GM12878 (cell line): ENCODE results near the gene BANP. TPM values are rescaled to one million over a fixed set of nuclear protein-coding genes. Genes with fewer than 3 reads are reported as not detected.

ENCODE experiments used
- ATAC-seq: fragments of 200-7000 bp; cut with Tn5 transposase; 3 replicates; pipeline ENCODE4 v1.9.1; 2020; ENCODE audit warnings: mild to moderate bottlenecking, moderate library complexity
- BruUV-seq: library from RNA; stranded (reverse); fragments of 400-500 nt; replicated peaks from 2 replicates; lab custom pipeline; 2021; lab: Mats Ljungman, UMichigan
- CTCF ChIA-PET: fragments of 300-600 bp; sonication (Branson Sonifier 250); formaldehyde crosslinking; extraction: SDS; loops from one replicate; lab custom pipeline; 2021; ENCODE audit warnings: inconsistent platforms; lab: Yijun Ruan, JAX
- POLR2A ChIA-PET: fragments of 350-600 bp; formaldehyde crosslinking; extraction: SDS; loops from one replicate; lab custom pipeline; 2021; ENCODE audit warnings: inconsistent platforms; lab: Charles Lee
- RAD21 ChIA-PET: fragments of 300-600 bp; sonication (Branson Sonifier 250); formaldehyde crosslinking; loops from one replicate; lab custom pipeline; 2023; ENCODE audit warnings: antibody characterized with exemption; ENCODE audit not compliant: unreplicated experiment; lab: Charles Lee
- SMC1A ChIA-PET: fragments of 300-600 bp; sonication (Branson Sonifier 250); formaldehyde crosslinking; loops from one replicate; lab custom pipeline; 2023; ENCODE audit not compliant: unreplicated experiment, uncharacterized antibody; lab: Charles Lee
- DNase-seq: peaks from one replicate; pipeline ENCODE4 v3.0.0-alpha.2; 2011; ENCODE audit warnings: low read depth, low spot score
- FAIRE-seq: peaks from 3 replicates; lab custom pipeline; 2011; peaks lifted over from hg19 to GRCh38; lab: Jason Lieb, UNC
- H2AFZ ChIP-seq: 2 replicates; pipeline ENCODE4 v1.6.0; 2011; ENCODE audit warnings: low read depth, low read length, control low read depth; ENCODE audit not compliant: control insufficient read depth
- H3K27ac ChIP-seq: 2 replicates; pipeline ENCODE4 v1.5.1; 2011; ENCODE audit warnings: control low read depth; ENCODE audit not compliant: control insufficient read depth, insufficient read depth
- H3K27me3 ChIP-seq, 2 experiments: replicated peaks in 1 of 2; 2 replicates each; pipeline versions ENCODE4 v1.6.0 to v1.6.1; 2011; ENCODE audit warnings: low read length in 1 of 2; ENCODE audit not compliant: control insufficient read depth in 2 of 2, insufficient read depth in 2 of 2
- H3K36me3 ChIP-seq, 2 experiments: 2 replicates each; pipeline ENCODE4 v1.5.1; 2011; ENCODE audit warnings: low read length in 1 of 2; ENCODE audit not compliant: control insufficient read depth in 2 of 2, insufficient read depth in 2 of 2
- H3K4me1 ChIP-seq: 2 replicates; pipeline ENCODE4 v1.6.1; 2011; ENCODE audit warnings: mild to moderate bottlenecking, low read length, moderate library complexity, mixed read lengths; ENCODE audit not compliant: control insufficient read depth, insufficient read depth
- H3K4me2 ChIP-seq: 2 replicates; pipeline ENCODE4 v1.6.0; 2011; ENCODE audit warnings: control low read depth; ENCODE audit not compliant: control insufficient read depth, insufficient read depth
- H3K4me3 ChIP-seq: fragments of 200-600 bp; sonication (generic); 2 replicates; pipeline ENCODE4 v1.5.1; 2016
- H3K79me2 ChIP-seq: 2 replicates; pipeline ENCODE4 v1.6.0; 2011; ENCODE audit warnings: low read length; ENCODE audit not compliant: control insufficient read depth, insufficient read depth
- H3K9ac ChIP-seq: 2 replicates; pipeline ENCODE4 v1.8.0; 2011; ENCODE audit warnings: low read length, control low read depth, mixed read lengths; ENCODE audit not compliant: control insufficient read depth, insufficient read depth
- H3K9me3 ChIP-seq: replicated peaks from 3 replicates; pipeline ENCODE4 v1.5.1; 2011; ENCODE audit warnings: mild to moderate bottlenecking, low read length; ENCODE audit not compliant: control insufficient read depth, insufficient read depth
- H4K20me1 ChIP-seq: 2 replicates; pipeline ENCODE4 v1.6.0; 2011; ENCODE audit not compliant: control insufficient read depth, insufficient read depth
- HCFC1 ChIP-seq: fragments of 150-350 bp; IDR thresholded peaks from 2 replicates; pipeline ENCODE4 v1.6.1; 2014; ENCODE audit warnings: low read length
- IKZF1 ChIP-seq: fragments of 450-650 bp; conservative IDR thresholded peaks from 2 replicates; pipeline ENCODE4 v1.6.1; 2017; ENCODE audit warnings: antibody characterized with exemption, mild to moderate bottlenecking
- IRF4 ChIP-seq: IDR thresholded peaks from 2 replicates; pipeline ENCODE4 v1.6.1; 2011; ENCODE audit warnings: low read depth, low read length
- PML ChIP-seq: IDR thresholded peaks from 2 replicates; pipeline ENCODE4 v1.6.1; 2012; ENCODE audit warnings: low read length, inconsistent platforms
- POLR2A ChIP-seq: IDR thresholded peaks from 2 replicates; pipeline ENCODE4 v1.6.1; 2011; ENCODE audit warnings: low read depth, mild to moderate bottlenecking, low read length
- RELB ChIP-seq: fragments of 450-650 bp; IDR thresholded peaks from 2 replicates; pipeline ENCODE4 v1.6.1; 2017; ENCODE audit warnings: low read depth, mild to moderate bottlenecking, moderate library complexity
- SIX5 ChIP-seq: IDR thresholded peaks from 2 replicates; pipeline ENCODE4 v1.6.1; 2011; ENCODE audit warnings: mild to moderate bottlenecking, low read depth, low read length, moderate library complexity; ENCODE audit not compliant: severe bottlenecking
- SKIL ChIP-seq: fragments of 450-650 bp; IDR thresholded peaks from 2 replicates; pipeline ENCODE4 v1.6.1; 2017; ENCODE audit warnings: mild to moderate bottlenecking, low read depth, inconsistent platforms; ENCODE audit not compliant: poor library complexity, severe bottlenecking
- SUPT20H ChIP-seq: IDR thresholded peaks from 2 replicates; pipeline ENCODE4 v1.6.1; 2011; ENCODE audit warnings: low read depth, mild to moderate bottlenecking, low read length, moderate library complexity, borderline replicate concordance; ENCODE audit not compliant: control insufficient read depth
- WGBS: methylation state at CpG from one replicate; pipeline ENCODE4 v1.1.6; 2016; ENCODE audit warnings: low lambda C conversion rate; ENCODE audit not compliant: insufficient replicate concordance, insufficient coverage; ENCODE audit errors: missing lambda C conversion rate; 5-methylcytosine and 5-hydroxymethylcytosine counted together
- in situ Hi-C: fragments of 300-500 bp; cut with MboI; formaldehyde crosslinking; loops from 9 replicates; pipeline ENCODE4 v1.14.3; 2018; ENCODE audit warnings: mixed read lengths
- intact Hi-C: fragments of 100-400 bp; cut with micrococcal nuclease; formaldehyde crosslinking; loops from one replicate; pipeline ENCODE4 v1.14.2; 2022; ENCODE audit not compliant: unreplicated experiment
- polyA plus RNA-seq, 11 experiments: library from polyadenylated mRNA; depleted of rRNA in 4 of 11; unstranded in 6 of 11; stranded (reverse) in 5 of 11; fragments of >200 nt; fragmentation: Nextera tagmentation in 4 of 11; fragmentation: Illumina TruSeq in 1 of 11; extraction: Ambion mirVana in 4 of 11; extraction: Trizol in 1 of 11; gene quantifications; 1 replicate in 1 of 11; 2 replicates in 10 of 11; pipeline versions ENCODE4 v1.2.1 to v1.2.3, GENCODE V29; 2011 to 2016; ENCODE audit warnings: inconsistent platforms in 2 of 11, missing spikeins in 2 of 11, low read depth in 1 of 11
- total RNA-seq, 4 experiments: library from RNA; depleted of rRNA in 3 of 4; stranded (reverse); fragments of >200 nt in 3 of 4; fragmentation: Illumina TruSeq in 1 of 4; extraction: Trizol in 1 of 4; gene quantifications; 2 replicates each; pipeline versions ENCODE4 v1.2.1 to v1.2.3, GENCODE V29; 2013 to 2021

The BANP gene
- total and polyA plus RNA-seq, 10 of the 15 experiments (the other 5 are each of a cell fraction or from before 2014, with no cell fraction given): 3.9 to 21.9 (median 12.2) TPM

GRCh38 chr16:87948119-87948545, 3.1 kb upstream of the BANP start (continued):
- TF ChIP-seq SIX5: no peak
- no peak for TF ChIP-seq HCFC1
- TF ChIP-seq SUPT20H: no peak
- TF ChIP-seq IKZF1: no peak
- TF ChIP-seq POLR2A: no peak

- intact Hi-C loops: no loop called here
- RAD21 ChIA-PET: no interaction called here
- Histone ChIP-seq H3K36me3 (no peaks in the 10 kb centered on the region), H3K27ac (no peak overlapping the region), H3K27me3 (no peaks in the 10 kb centered on the region), H3K4me3 (no peak overlapping the region), H4K20me1 (no peaks in the 10 kb centered on the region), H3K9ac (no peak overlapping the region), H3K4me1 (peaks cover 8% of the 10 kb centered on the region; the same call in 1 of the 2 replicates), H3K9me3 (no peaks in the 10 kb centered on the region), H3K4me2 (no peak overlapping the region), H3K79me2 (peaks cover 22% of the 10 kb centered on the region), H2AFZ (peak overlapping the region; percentile 52)
- SMC1A ChIA-PET: interaction anchor here (0.5 kb wide), 1 partner anchor 99 kb away, joined by 3 read pairs; no protein-coding TSS in a partner anchor
- TF ChIP-seq SKIL: no peak
- no peak for TF ChIP-seq PML
- no peak for TF ChIP-seq RELB
- no peak for TF ChIP-seq IRF4
- 90% methylated on average over 5 of the region's 5 CpGs for WGBS
- CTCF ChIA-PET: interaction anchor here (0.6 to 1.3 kb wide), 2 partner anchors 17 to 77 kb away, joined by 3 to 5 read pairs; no protein-coding TSS in a partner anchor
- no peak for ATAC-seq
- no peak for FAIRE-seq
- POLR2A ChIA-PET: interaction anchor here (1.5 kb wide), 1 partner anchor 23 kb away, joined by 6 read pairs; no protein-coding TSS in a partner anchor
- DNase-seq: no peak
- in situ Hi-C loops: no loop called here
- BruUV-seq: no TSS peak
Measured at GRCh38 chr16:87948735-87949070, 2.5 kb upstream of the BANP start.
